Lower lobe of right lung (tissue), 2 donors: Measurements from ENCODE around the gene C10orf105. TPM values are rescaled to one million over a fixed set of nuclear protein-coding genes. Genes with fewer than 3 reads are reported as not detected.

ENCODE experiments used
- ATAC-seq, 2 donors: fragments of 200-7000 bp; cut with Tn5 transposase; one replicate each; pipeline ENCODE4 v1.9.1; 2020 to 2022; ENCODE audit warnings: mild to moderate bottlenecking in 2 of 2, moderate library complexity in 2 of 2
- DNase-seq: peaks from one replicate; pipeline ENCODE4 v3.0.0-alpha.2; 2020
- H3K27ac ChIP-seq: fragments of 200-600 bp; one replicate; pipeline ENCODE4 v1.8.0; 2022
- H3K27me3 ChIP-seq: fragments of 200-600 bp; one replicate; pipeline ENCODE4 v1.8.0; 2022; ENCODE audit warnings: low read depth
- H3K36me3 ChIP-seq: fragments of 200-600 bp; one replicate; pipeline ENCODE4 v1.8.0; 2022; ENCODE audit warnings: mild to moderate bottlenecking
- H3K4me1 ChIP-seq: fragments of 200-600 bp; one replicate; pipeline ENCODE4 v1.8.0; 2022
- H3K4me3 ChIP-seq: fragments of 200-600 bp; one replicate; pipeline ENCODE4 v1.8.0; 2022; ENCODE audit warnings: mild to moderate bottlenecking
- H3K9me3 ChIP-seq: fragments of 200-600 bp; one replicate; pipeline ENCODE4 v1.8.0; 2022
- CTCF ChIP-seq: fragments of 200-600 bp; IDR thresholded peaks from one replicate; pipeline ENCODE4 v1.8.0; 2022; ENCODE audit warnings: antibody characterized with exemption, mild to moderate bottlenecking
- intact Hi-C: fragments of 100-400 bp; cut with DNase I; formaldehyde crosslinking; loops from one replicate; pipeline ENCODE4 v1.11.0; 2022
- total RNA-seq: library from RNA; stranded (reverse); fragmentation: NEBNext Ultra II Directional; extraction: Animal tissue kit (Norgen Biotek cat#: 25700); gene quantifications from one replicate; pipeline ENCODE4 v1.2.1, GENCODE V29; 2021
- donor health status: DM: no; HTN: yes; CAD: no; lungs with severe emphysema.

C10orf105 gene
- total RNA-seq, 1 donor from 2014 or later: 0.32 TPM

- intact Hi-C loops: no loop called here
- H3K27ac ChIP-seq: no peak overlapping the region
- no peaks in the 10 kb centered on the region for H3K27me3 ChIP-seq
- DNase-seq (no peak), ATAC-seq (no peak)
- no peaks in the 10 kb centered on the region for H3K36me3 ChIP-seq
- no peaks in the 10 kb centered on the region for H3K9me3 ChIP-seq
- TF ChIP-seq CTCF: no peak
- no peaks in the 10 kb centered on the region for H3K4me1 ChIP-seq
- H3K4me3 ChIP-seq: no peak overlapping the region
Observed at GRCh38 chr10:71687077-71687476, 32.5 kb downstream of the C10orf105 start.

DNA sequence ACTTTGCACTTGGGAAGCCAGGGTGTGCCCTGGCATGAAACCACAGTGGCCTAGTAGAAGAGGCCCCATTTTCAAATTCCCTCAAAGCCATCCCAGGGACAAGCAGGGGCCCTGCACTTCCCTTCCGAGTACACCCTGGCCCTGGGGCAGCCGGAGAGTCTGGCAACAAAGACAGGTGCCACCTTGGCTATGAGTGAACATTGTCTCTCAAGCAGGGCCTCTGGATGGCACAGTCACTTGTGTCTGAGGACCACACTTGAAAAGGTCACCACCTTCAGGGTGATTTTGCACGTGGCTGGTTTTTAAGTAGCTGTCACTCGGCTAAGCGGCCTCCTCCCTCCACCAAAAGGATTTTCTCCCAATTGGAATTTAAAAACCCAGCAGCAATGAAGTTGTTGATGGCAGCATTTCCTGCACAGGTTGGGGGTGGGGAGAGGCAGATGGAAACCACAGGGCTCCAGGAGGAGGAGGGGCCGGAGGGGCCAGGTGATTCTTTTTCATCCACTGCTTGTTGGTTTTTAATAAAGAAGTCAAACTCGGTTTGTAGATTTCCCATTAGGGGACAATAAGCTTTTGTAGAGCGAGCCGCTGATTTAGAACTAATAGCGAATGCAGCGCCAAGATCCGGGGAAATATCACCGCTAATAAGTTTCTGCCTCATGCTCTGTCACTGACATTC, 33.9 kb downstream of the C10orf105 start:
- intact Hi-C loops: no loop called here
- ATAC-seq (no peak), DNase-seq (no peak)
- Histone ChIP-seq H3K27me3 (no peaks in the 10 kb centered on the region), H3K4me3 (no peak overlapping the region), H3K9me3 (no peaks in the 10 kb centered on the region), H3K27ac (no peak overlapping the region), H3K4me1 (no peaks in the 10 kb centered on the region), H3K36me3 (no peaks in the 10 kb centered on the region)
- TF ChIP-seq CTCF: no peak

- no peaks in the 10 kb centered on the region for H3K36me3 ChIP-seq
- no peak for TF ChIP-seq CTCF
- H3K4me1 ChIP-seq: peaks cover 7% of the 10 kb centered on the region
- H3K4me3 ChIP-seq: no peak overlapping the region
- H3K27ac ChIP-seq: no peak overlapping the region
- intact Hi-C loops: no loop called here
- H3K27me3 ChIP-seq: no peaks in the 10 kb centered on the region
- DNase-seq (no peak), ATAC-seq (no peak)
- H3K9me3 ChIP-seq: no peaks in the 10 kb centered on the region
Observed at GRCh38 chr10:71684356-71685173, 35.0 kb downstream of the C10orf105 start.

- Histone ChIP-seq H3K4me3 (no peak overlapping the region), H3K36me3 (no peaks in the 10 kb centered on the region), H3K4me1 (peaks cover 9% of the 10 kb centered on the region), H3K27ac (no peak overlapping the region), H3K27me3 (no peaks in the 10 kb centered on the region), H3K9me3 (no peaks in the 10 kb centered on the region)
- no peak for TF ChIP-seq CTCF
- ATAC-seq (no peak), DNase-seq (no peak)
- intact Hi-C loops: no loop called here
Observed at GRCh38 chr10:71683301-71683700, 36.3 kb downstream of the C10orf105 start.

GRCh38 chr10:71681977-71682376, 37.6 kb downstream of the C10orf105 start:
- Histone ChIP-seq H3K27ac (no peak overlapping the region), H3K27me3 (no peaks in the 10 kb centered on the region), H3K9me3 (no peaks in the 10 kb centered on the region), H3K36me3 (no peaks in the 10 kb centered on the region), H3K4me3 (no peak overlapping the region), H3K4me1 (peaks cover 9% of the 10 kb centered on the region)
- TF ChIP-seq CTCF: no peak
- ATAC-seq: no peak
- intact Hi-C loops: no loop called here
- DNase-seq: no peak
